SKM-1 (cell line): ENCODE data around the gene ABCE1.

Source experiments
- DNase-seq: peaks from one replicate; lab custom pipeline; 2025; ENCODE audit not compliant: unreplicated experiment; lab: John Stamatoyannopoulos, UW

ABCE1 gene

DNA sequence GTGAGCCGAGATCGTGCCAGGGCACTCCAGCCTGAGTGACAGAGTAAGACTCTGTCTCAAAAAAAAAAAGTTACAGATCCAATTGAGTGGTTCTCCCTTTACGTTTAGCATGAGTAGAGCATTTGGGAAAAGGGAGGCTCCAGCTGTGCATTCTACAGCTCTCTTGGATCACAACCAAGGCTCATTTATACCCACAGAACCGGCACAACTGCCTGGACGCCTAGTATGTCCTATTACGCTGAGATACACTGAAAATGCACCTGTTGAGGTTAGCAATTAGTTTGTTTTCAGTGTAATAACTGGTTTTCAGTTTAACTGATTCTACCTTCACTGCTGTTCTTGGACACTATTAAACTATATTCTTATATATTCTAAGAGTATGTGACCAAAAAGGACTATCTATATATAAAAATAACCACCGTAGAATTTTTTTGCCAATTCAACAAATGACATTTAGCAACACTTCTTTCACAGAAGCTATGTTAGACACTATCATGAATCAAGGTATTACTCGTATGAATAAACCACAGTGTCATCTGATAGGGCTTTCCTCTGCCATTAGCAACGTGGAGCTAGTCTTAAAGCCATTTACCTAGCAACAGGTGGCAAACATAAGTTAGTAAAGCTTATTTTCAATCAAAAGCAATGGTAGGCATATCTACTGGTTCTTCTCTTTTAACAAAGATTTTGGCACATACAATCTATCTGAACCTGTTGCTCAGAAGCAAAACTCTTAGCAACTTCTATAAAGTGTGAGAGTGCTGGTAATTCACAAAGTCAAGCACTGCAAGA, 78.7 kb downstream of the ABCE1 start:
- DNase-seq: no peak

DNA sequence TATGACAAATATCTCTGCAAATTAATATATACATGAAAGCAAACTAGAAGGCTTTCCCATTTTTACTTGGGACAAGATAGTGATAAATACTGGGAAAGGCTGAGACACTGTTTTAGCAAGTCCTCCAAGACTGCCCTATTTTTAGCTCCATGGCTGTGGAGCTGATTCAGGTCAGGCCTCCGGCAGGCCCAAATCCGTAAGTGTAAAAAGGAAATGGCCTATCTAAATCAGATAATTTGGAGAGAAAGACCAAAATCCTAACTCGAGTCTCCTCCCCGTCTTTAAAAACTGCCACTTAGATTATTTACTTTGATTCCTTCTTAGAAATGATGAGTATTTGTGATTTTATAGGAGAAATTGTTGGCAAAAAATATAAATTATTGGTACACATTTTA, 79.4 kb downstream of the ABCE1 start:
- no peak for DNase-seq

DNA sequence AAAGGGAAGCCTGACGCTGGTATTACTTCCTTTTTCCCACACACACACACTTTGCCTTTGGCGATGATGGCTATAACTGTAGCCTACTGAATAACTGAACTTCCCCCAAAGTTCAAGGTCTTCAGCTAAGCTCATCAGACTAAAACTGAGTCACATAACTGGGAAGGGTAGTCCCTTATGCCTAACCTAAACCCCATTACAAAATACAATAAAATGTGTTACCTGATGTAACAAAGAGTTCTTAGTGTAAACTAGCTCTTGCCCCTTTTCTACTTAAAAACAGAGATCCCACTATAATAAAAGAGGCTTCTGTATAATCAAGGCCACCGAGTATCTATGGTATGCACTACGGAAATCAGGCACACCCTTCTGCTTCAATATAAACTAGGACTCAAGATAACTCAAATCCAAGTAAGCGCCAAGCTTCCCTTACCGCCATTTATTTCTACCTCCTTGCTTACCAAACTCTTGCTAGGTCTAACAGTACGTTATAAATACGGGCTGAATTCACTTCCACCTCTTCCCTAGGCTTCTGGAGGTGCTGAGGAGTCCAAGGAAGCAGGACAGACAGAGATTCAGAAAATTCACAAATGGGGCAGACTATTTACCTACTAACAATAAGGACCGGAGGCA, 79.9 kb downstream of the ABCE1 start:
- DNase-seq: peak; percentile 55

DNA sequence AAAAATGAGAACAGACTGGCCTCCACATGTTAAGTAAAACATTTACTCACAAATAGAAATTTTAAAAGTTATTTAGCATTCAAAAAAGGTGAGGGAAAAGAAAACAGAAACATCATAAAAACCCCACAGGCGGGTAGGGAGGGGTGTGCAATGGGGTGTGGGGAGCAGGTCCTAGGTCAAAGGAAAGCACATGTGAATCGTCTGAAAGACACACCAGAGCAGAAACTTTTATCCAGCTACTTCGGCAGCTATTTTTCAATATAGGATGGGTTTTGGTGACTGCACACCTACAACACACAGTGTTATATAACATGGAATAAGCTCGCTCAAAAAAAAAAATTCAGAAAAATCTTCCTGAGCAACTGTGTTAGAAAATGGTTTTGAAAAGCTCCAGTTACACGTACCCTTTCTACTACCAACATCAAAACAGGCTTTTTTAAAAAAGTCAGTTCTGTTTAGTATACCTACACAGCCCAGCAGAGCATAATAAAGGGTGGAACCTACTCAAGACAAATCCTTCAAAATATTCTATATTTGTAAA, 80.7 kb downstream of the ABCE1 start:
- DNase-seq: no peak
